ENCODE data around the gene STARD7. TPM values are rescaled to one million over a fixed set of nuclear protein-coding genes. Genes with fewer than 3 reads are reported as not detected.
"Not testable (repeated sequence)": the region's sequence is repeated elsewhere in the genome, so short reads cannot be mapped to it uniquely, and the experiment has no call there.

Gene STARD7
- total RNA-seq, 1 donor from 2014 or later, result 159 TPM

DNA sequence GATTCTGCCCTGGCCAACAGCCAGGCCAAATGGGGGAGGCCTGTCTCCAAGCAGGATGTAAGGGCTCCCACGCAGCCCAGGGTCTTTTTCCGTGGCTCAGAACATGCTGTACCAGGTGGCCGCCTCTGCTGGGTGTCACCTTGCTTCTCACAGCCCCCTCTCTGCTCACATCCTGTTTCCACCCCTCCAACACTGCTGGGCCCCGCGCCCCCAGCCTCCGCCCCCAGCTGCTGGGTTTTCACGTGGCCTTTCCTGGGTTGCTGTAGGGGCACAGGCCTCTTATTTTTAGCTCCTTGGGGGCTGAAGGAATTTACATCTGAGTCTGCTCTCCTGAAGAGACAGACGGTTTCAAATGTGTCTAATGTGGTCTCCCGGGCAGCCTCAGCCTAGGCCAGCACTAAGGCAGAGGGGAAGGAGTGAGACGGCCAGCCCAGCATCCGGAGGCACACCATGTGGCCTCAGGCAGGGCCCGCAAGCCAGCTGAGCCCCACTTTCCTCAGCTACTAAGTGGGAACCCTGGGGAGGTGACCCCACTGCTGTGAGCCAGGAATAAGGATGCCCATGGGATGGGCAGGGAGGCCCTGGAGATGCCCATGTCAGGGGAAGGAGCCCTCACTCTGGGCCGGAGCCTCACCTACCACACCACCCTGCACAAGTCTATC lies 44.7 kb downstream of the STARD7 start:
- no peak for DNase-seq (ENCODE audit: low read depth, low spot score)

DNA sequence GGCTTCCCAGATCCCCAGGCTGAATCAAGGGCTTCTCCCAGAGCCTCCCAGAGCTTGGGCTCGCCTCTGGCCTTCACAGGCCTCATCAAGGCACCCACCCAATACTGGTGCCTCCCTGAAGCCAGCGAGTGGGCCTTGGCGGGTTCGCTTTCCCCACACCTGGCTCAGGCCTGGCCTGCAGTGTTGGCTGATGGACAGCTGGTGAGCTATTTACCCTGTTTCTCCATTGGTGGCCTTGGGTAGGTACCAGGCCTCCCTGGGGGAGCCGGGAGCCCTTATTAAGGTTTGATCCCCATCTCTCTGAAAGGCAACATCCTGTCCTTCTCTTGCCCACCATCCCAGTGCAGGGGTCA lies 45.2 kb downstream of the STARD7 start:
- no peak for DNase-seq (ENCODE audit: low read depth, low spot score)

- DNase-seq (ENCODE audit: low read depth, low spot score), result no peak
These were observed 46.7 kb downstream of the STARD7 start for GRCh38 chr2:96161898-96162297.

GRCh38 chr2:96160366-96160765 lies 48.3 kb downstream of the STARD7 start:
- DNase-seq (ENCODE audit: low read depth, low spot score), result not testable (repeated sequence)

DNA sequence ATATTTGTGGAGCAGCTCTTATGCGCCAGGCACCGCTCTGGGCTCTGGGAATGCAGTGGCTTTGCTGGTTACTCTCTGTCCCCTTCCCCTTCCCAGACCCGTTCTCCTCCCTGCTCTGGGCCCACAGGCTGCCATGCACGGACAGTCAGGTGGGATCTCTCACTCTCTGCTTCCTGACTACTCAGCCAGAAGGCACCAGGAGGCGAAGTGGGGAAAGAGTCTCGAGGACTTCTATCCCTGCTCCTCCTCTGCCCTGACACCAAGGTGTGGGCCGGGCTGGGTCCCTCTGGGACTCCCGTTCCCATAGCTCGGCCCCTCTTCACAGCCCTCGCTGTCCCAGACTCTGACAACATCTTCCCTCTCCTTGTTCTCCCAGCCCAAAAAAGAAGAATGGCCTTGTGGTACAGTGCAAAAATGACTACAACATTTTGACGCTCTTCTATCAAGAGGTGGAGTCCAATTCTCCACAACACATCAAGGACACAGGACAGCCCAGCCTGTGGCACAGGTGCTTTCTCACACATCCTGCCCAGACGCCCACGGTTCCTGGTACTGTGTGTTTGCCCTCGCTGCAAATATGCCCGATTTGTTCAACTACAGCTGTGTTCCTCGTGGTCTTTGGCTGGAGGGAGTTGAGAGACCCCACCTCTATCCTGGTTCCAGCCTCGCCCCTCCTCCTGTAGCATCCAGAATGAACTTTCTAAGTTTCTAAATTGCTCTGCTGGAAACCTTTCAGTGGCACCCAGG lies 49.4 kb downstream of the STARD7 start:
- DNase-seq (ENCODE audit: low read depth, low spot score), result no peak

GRCh38 chr2:96158554-96158940 lies 50.1 kb downstream of the STARD7 start:
- DNase-seq (ENCODE audit: low read depth, low spot score), result no peak

- DNase-seq (ENCODE audit: low read depth, low spot score), result no peak
These were observed 50.7 kb downstream of the STARD7 start for GRCh38 chr2:96157649-96158553.

- DNase-seq (ENCODE audit: low read depth, low spot score), result no peak
These were observed 51.5 kb downstream of the STARD7 start for GRCh38 chr2:96156926-96157648.

- DNase-seq (ENCODE audit: low read depth, low spot score), result no peak
These were observed 52.4 kb downstream of the STARD7 start for GRCh38 chr2:96156011-96156820.

- no peak for DNase-seq (ENCODE audit: low read depth, low spot score)
These were observed 53.9 kb downstream of the STARD7 start for GRCh38 chr2:96154506-96155380.

- no peak for DNase-seq (ENCODE audit: low read depth, low spot score)
These were observed 54.6 kb downstream of the STARD7 start for GRCh38 chr2:96153991-96154431.

DNA sequence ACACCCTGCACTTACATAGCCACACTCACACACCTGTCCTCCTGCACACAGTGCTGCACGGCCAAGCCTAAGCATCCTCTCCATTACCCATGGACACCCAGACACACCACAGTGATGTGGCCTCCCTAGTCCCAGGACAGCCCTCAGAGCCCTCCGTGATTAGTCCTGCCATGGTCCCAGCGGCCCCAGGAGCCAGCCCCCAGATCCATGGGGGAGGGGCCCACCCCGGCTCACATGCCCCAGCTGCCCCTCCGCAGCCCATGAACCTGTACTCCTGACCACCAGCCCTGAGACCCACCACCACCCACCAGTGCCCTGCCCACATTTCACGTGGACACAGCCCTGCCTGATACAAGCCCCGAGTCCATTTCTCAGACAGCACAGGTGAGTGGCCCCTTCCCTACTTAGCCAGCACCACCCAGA lies 55.3 kb downstream of the STARD7 start:
- DNase-seq (ENCODE audit: low read depth, low spot score), result no peak

- DNase-seq (ENCODE audit: low read depth, low spot score), result no peak
These were observed 56.1 kb downstream of the STARD7 start for GRCh38 chr2:96152304-96153161.

DNA sequence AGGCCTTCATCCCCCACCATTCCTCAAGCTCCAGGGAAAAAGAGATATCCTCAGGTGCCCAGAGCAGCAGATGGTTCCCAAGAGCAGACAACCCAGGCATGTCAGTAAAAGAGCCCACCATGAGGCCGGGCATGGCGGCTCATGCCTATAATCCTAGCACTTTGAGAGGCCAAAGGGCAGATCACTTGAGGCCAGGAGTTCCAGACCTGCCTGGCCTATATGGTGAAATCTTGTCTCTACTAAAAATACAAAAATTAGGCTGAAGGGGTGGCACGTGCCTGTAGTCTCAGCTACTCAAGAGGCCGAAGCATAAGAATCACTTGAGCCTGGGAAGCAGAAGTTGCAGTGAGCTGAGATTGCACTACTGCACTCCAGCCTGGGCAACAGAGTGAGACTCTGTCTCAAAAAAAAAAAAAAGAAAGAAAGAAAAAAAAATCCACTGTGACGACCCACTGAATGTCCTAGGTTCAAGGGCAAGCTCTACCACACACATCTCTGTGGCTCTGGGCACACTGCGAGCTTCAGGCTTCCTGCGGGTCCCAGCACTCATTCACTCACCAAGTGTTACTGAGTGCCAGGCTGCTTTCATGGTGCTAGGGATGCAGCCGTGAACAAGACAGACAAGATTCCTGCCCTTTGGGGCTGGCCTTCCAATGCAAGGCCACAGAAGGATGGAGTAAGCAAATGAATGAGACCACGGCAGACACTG lies 56.9 kb downstream of the STARD7 start:
- no peak for DNase-seq (ENCODE audit: low read depth, low spot score)

GRCh38 chr2:96150791-96151594 lies 57.6 kb downstream of the STARD7 start:
- DNase-seq (ENCODE audit: low read depth, low spot score), result no peak

DNA sequence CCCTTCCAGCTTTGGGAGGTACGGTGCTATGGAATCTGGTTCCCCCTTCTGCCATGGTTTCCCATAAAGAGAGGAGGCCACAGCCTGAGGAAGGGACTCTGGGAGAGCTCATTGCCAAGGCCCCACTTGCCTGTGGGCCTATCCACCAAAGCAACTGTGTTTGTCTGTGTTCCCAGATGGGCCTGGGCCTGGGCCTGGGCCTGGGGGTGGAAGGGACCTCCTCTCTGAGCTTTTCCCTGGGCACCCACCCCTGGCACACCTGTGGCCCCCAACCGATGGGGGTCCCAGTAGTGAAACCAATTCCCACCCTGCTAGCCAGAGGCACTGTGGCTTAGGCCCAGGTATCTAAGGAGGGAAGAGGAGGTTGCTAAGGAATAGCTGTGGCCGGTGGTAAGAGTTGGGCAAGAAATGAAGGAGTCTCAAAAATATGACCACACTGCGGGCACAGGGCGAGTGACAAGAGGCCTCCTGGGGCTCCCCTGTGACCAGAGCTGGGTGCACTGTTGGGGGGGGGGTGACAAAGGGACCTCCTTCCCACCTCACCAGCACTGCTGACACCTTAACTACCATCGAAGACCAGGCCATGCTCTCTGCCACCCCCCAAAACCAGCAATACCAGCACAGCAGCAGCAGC lies 58.5 kb downstream of the STARD7 start:
- DNase-seq (ENCODE audit: low read depth, low spot score), result no peak
